Activated T-helper 17 cell treated with anti-CD3 and anti-CD28 coated beads, Interleukin-2, amount 50 U/mL, for 72 hours (primary cell): ENCODE results near the gene ACTR3C. TPM values are rescaled to one million over a fixed set of nuclear protein-coding genes. Genes with fewer than 3 reads are reported as not detected.
A peak's percentile ranks its signal among the peaks of the same experiment; 100 is the strongest.

Experiments
- ATAC-seq: fragments of 150-1000 bp; cut with Tn5 transposase; replicated peaks from 2 replicates; pipeline ENCODE4 v1.10.0; 2021; ENCODE audit warnings: mild to moderate bottlenecking, moderate library complexity
- H3K27ac Mint-ChIP-seq: one replicate; pipeline ENCODE4 v1.8.0; 2022; ENCODE audit warnings: mixed read lengths
- H3K27me3 Mint-ChIP-seq: one replicate; pipeline ENCODE4 v1.8.0; 2022; ENCODE audit warnings: mixed read lengths
- H3K36me3 Mint-ChIP-seq: one replicate; pipeline ENCODE4 v1.8.0; 2022; ENCODE audit warnings: low read depth, mild to moderate bottlenecking, mixed read lengths
- H3K4me1 Mint-ChIP-seq: one replicate; pipeline ENCODE4 v1.8.0; 2022; ENCODE audit warnings: mixed read lengths
- H3K4me3 Mint-ChIP-seq: one replicate; pipeline ENCODE4 v1.8.0; 2022; ENCODE audit warnings: mild to moderate bottlenecking, mixed read lengths
- H3K9me3 Mint-ChIP-seq: one replicate; pipeline ENCODE4 v1.8.0; 2022; ENCODE audit warnings: mixed read lengths
- total RNA-seq, 2 donors: library from RNA; stranded (reverse); gene quantifications; one replicate each; pipeline ENCODE4 v1.2.3, GENCODE V29; 2022

Gene ACTR3C
- total RNA-seq, 2 donors from 2014 or later: 9.4 to 11.1 TPM

GRCh38 chr7:150363370-150363769, 40.0 kb upstream of the ACTR3C start:
- ATAC-seq: no peak
- H3K36me3 Mint-ChIP-seq: no peaks in the 10 kb centered on the region
- H3K27ac Mint-ChIP-seq: no peak overlapping the region
- H3K9me3 Mint-ChIP-seq: no peaks in the 10 kb centered on the region
- H3K4me3 Mint-ChIP-seq: no peak overlapping the region
- no peaks in the 10 kb centered on the region for H3K27me3 Mint-ChIP-seq
- H3K4me1 Mint-ChIP-seq: peaks cover 13% of the 10 kb centered on the region

DNA sequence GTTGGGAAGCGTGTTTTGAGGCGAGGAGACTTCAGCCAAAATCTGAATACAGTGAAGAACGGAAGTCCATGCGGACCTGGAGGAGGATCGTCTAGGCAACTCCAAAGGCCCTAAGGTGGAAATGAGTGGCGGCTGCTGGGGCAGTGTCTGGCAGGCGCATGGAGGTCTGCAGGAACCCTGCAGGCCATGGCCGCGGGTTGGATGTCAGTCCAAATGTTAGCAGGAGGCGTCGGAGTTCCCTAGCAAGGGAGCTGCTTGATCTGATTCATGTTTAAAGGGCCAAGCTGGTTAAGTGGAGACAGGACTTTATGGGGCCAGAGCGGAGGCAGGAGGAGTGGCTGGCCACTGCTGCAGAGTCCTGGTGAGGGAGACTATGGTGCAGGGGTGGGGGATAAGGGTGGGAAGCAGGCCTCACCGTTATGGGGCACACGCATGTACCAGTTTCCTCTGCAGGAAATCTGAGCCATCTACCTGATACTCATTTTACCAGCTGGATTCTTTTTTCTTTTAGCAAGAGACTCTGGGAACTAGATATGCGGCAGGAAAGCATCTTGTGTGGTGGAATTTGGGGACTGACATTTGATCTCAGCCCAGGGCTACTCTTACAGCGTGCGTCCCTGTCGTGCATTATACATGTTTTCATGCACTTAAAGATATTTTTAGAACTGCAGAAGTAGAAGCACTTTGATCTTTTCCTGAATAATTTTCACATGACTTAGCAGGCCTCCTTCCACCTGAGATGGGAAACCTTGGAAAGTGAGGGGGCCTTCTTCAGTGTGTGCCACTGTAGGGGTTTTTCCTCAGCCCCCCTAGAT, 38.7 kb upstream of the ACTR3C start:
- Mint-ChIP-seq H3K36me3 (no peaks in the 10 kb centered on the region), H3K4me1 (peaks cover 19% of the 10 kb centered on the region), H3K4me3 (no peak overlapping the region), H3K27ac (no peak overlapping the region), H3K9me3 (no peaks in the 10 kb centered on the region), H3K27me3 (no peaks in the 10 kb centered on the region)
- ATAC-seq: no peak

DNA sequence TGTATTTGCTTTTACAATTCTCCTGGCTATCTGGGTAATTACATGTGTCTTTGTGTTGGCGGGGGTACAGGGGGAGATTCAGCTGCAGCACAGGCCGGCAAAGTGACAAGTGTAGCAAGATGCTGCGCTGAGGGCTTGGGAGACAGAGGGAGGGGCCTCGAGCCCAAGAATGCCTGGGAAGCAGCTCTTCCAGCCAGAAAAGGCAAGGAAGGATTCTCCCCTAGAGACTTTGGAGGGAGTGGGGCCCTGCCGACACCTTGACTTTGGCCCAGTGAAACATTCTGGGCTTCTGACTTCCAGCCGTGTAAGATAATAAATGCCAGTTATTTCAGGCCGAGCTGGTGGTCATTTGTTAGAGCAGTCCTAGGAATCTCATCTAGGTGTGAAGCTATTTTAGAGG, 38.1 kb upstream of the ACTR3C start:
- H3K27me3 Mint-ChIP-seq: no peaks in the 10 kb centered on the region
- ATAC-seq: no peak
- H3K36me3 Mint-ChIP-seq: no peaks in the 10 kb centered on the region
- H3K4me1 Mint-ChIP-seq: peaks cover 19% of the 10 kb centered on the region
- no peak overlapping the region for H3K27ac Mint-ChIP-seq
- H3K9me3 Mint-ChIP-seq: no peaks in the 10 kb centered on the region
- H3K4me3 Mint-ChIP-seq: no peak overlapping the region

GRCh38 chr7:150360363-150361058, 37.2 kb upstream of the ACTR3C start:
- no peak for ATAC-seq
- H3K4me3 Mint-ChIP-seq: no peak overlapping the region
- H3K4me1 Mint-ChIP-seq: peaks cover 19% of the 10 kb centered on the region
- peak overlapping the region; percentile 63 for H3K27ac Mint-ChIP-seq
- H3K27me3 Mint-ChIP-seq: no peaks in the 10 kb centered on the region
- no peaks in the 10 kb centered on the region for H3K9me3 Mint-ChIP-seq
- H3K36me3 Mint-ChIP-seq: no peaks in the 10 kb centered on the region

DNA sequence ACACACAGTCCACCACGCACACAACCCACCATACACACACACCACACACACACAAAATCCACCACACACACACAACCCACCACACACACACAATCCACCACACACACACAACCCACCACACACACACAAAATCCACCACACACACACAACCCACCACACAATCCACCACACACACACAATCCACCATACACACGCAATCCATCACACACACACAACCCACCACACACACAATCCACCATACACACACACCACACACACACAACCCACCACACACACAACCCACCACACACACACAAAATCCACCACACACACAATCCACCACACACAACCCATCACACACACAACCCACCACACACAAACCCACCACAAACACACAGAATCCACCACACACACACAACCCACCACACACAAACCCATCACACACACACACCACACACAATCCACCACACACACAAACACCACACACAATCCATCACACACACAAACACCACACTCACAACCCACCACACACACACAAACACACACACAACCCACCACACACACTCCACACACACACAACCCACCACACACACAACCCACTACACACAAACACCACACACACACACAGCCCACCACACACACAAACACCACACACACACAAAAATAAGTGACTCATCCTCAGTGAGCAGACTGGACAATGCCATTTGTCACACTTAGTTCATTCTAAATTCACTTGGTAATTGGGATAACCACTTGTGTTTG, 36.4 kb upstream of the ACTR3C start:
- Mint-ChIP-seq H3K9me3 (no peaks in the 10 kb centered on the region), H3K4me3 (no peak overlapping the region), H3K27me3 (no peaks in the 10 kb centered on the region), H3K4me1 (peaks cover 19% of the 10 kb centered on the region), H3K36me3 (no peaks in the 10 kb centered on the region), H3K27ac (peak overlapping the region; percentile 63)
- no peak for ATAC-seq

DNA sequence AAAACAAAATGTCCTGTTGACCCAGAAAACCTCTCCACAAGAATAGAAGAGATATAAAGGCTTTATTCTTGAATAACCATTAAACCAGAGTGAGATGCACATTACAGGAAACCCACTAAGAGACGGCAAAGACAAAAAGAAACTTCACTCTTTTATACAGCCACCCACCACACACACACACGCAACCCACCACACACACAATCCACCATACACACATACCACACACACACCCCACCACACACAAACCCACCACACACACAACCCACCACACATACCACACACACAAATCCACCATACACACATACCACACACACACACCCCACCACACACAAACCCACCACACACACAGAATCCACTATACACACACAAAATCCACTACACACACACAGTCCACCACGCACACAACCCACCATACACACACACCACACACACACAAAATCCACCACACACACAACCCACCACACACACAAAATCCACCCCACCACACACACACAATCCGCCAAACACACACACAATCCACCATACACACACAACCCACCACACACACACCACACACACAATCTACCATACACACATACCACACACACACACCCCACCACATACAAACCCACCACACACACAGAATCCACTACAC, 35.8 kb upstream of the ACTR3C start:
- no peaks in the 10 kb centered on the region for H3K36me3 Mint-ChIP-seq
- ATAC-seq: no peak
- H3K27me3 Mint-ChIP-seq: no peaks in the 10 kb centered on the region
- H3K9me3 Mint-ChIP-seq: no peaks in the 10 kb centered on the region
- H3K4me1 Mint-ChIP-seq: peaks cover 19% of the 10 kb centered on the region
- no peak overlapping the region for H3K27ac Mint-ChIP-seq
- H3K4me3 Mint-ChIP-seq: no peak overlapping the region

DNA sequence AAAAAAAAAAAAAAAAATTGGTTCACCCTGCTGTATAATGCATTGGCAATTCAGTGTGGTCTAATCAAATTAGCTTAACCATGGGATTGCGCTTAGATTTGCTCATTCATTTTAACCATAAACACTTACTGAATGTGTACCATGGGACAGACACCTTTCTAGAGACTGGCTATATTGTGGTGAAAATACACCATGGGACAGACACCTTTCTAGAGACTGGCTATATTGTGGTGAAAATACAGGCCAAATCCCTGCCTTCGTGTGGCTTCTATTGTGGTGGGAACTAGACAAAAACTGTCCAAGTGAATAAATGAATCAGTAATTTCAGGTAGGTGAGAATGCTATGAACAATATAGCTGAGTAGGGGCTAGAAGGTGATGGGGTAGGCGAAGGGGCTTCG, 35.1 kb upstream of the ACTR3C start:
- no peaks in the 10 kb centered on the region for H3K36me3 Mint-ChIP-seq
- H3K4me1 Mint-ChIP-seq: peaks cover 19% of the 10 kb centered on the region
- peak; percentile 28 for ATAC-seq
- H3K4me3 Mint-ChIP-seq: peak overlapping the region; percentile 79
- H3K27me3 Mint-ChIP-seq: no peaks in the 10 kb centered on the region
- H3K27ac Mint-ChIP-seq: no peak overlapping the region
- H3K9me3 Mint-ChIP-seq: no peaks in the 10 kb centered on the region

GRCh38 chr7:150357771-150358427, 34.6 kb upstream of the ACTR3C start:
- ATAC-seq: peak; percentile 56
- no peaks in the 10 kb centered on the region for H3K36me3 Mint-ChIP-seq
- H3K9me3 Mint-ChIP-seq: no peaks in the 10 kb centered on the region
- H3K27me3 Mint-ChIP-seq: no peaks in the 10 kb centered on the region
- H3K27ac Mint-ChIP-seq: peak overlapping the region; percentile 83
- peaks cover 19% of the 10 kb centered on the region for H3K4me1 Mint-ChIP-seq
- peak overlapping the region; percentile 79 for H3K4me3 Mint-ChIP-seq

GRCh38 chr7:150357270-150357669, 33.9 kb upstream of the ACTR3C start:
- Mint-ChIP-seq H3K4me3 (peak overlapping the region; percentile 79), H3K36me3 (no peaks in the 10 kb centered on the region), H3K9me3 (no peaks in the 10 kb centered on the region), H3K4me1 (peaks cover 19% of the 10 kb centered on the region), H3K27me3 (no peaks in the 10 kb centered on the region), H3K27ac (peak overlapping the region; percentile 83)
- peak; percentile 84 for ATAC-seq

DNA sequence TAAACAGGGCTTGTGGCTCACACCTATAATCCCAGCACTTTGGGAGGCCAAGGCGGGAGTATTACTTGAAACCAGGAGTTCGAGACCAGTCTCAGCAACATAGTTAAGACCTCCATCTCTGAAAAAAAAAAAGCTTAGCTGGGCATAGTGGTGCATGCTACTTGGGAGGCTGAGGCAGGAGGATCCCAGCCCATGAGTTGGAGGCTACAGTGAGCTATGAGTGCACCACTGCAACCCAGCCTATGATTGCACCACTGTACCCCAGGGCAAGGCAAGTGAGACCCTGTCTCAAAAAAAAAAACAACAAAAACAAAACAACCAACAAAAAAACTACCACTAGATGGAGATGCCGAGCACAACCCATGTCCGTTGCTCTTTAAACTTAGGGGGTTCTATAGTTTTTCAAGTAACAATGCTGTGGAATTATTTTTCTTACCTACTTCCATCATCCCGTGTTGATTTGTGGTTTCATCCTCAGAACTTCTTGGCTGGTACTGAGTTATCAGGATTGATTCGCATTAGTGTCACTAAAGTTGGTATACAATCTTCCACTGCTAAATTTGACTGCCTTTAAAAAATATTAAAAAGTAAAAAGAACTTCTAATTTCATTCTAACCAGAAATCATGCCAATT, 33.0 kb upstream of the ACTR3C start:
- H3K36me3 Mint-ChIP-seq: no peaks in the 10 kb centered on the region
- H3K4me1 Mint-ChIP-seq: peaks cover 19% of the 10 kb centered on the region
- no peaks in the 10 kb centered on the region for H3K27me3 Mint-ChIP-seq
- no peaks in the 10 kb centered on the region for H3K9me3 Mint-ChIP-seq
- H3K27ac Mint-ChIP-seq: peak overlapping the region; percentile 17
- no peak for ATAC-seq
- peak overlapping the region; percentile 79 for H3K4me3 Mint-ChIP-seq

GRCh38 chr7:150355666-150356059, 32.3 kb upstream of the ACTR3C start:
- Mint-ChIP-seq H3K36me3 (no peaks in the 10 kb centered on the region), H3K4me1 (peaks cover 19% of the 10 kb centered on the region), H3K9me3 (no peaks in the 10 kb centered on the region), H3K4me3 (no peak overlapping the region), H3K27ac (no peak overlapping the region), H3K27me3 (no peaks in the 10 kb centered on the region)
- no peak for ATAC-seq

DNA sequence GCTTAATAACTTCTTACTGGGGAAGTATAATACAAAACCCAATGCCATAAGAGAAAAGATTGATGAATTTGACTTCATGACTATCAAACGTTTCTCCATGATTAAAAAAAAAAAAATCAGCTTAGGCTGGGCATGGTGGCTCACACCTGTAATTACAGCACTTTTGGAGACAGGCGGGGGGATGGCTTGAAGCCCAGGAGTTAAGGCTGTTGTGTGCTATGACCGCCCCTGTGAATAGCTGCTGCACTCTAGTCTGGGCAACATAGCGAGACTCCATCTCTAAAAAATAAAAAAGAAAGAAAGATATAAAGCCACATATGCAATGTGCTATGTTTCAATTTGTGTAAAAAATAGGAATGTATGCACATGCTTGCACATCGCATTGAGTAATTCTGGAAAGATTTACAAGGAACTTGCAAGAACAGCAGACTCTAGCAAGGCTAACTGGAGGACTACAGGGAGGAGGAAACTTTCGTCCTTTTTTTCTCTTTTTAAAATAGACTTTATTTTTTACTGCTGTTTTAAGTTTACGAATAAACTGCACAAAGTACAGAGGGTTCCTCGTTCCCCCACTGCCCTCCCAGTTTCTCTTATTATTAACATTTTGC, 28.3 kb upstream of the ACTR3C start:
- no peaks in the 10 kb centered on the region for H3K4me1 Mint-ChIP-seq
- no peak overlapping the region for H3K27ac Mint-ChIP-seq
- no peaks in the 10 kb centered on the region for H3K9me3 Mint-ChIP-seq
- no peaks in the 10 kb centered on the region for H3K27me3 Mint-ChIP-seq
- H3K4me3 Mint-ChIP-seq: no peak overlapping the region
- H3K36me3 Mint-ChIP-seq: no peaks in the 10 kb centered on the region
- ATAC-seq: no peak

DNA sequence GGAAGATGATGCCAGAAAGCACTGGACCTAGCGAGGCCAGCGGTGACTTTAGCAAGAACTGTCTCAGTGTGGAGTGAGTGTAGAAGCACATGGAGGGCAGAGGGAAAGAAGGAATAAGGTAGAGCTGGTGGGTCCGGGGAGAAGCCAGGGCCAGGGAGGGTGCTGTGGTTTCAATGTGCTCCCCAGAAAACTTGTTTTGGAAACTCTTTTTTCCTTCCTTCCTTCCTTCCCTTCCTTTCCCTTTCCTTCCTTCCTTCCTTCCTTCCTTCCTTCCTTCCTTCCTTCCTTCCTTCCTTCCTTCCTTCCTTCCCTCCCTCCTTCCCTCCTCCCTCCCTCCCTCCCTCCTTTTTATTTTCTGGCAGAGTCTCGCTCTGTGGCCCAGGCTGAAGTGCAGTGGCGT, 23.6 kb upstream of the ACTR3C start:
- no peak overlapping the region for H3K4me3 Mint-ChIP-seq
- no peak for ATAC-seq
- no peaks in the 10 kb centered on the region for H3K9me3 Mint-ChIP-seq
- H3K27ac Mint-ChIP-seq: no peak overlapping the region
- H3K4me1 Mint-ChIP-seq: no peaks in the 10 kb centered on the region
- no peaks in the 10 kb centered on the region for H3K36me3 Mint-ChIP-seq
- peaks cover 16% of the 10 kb centered on the region for H3K27me3 Mint-ChIP-seq
